GM12874 (cell line): ENCODE measurements around the gene ANKRD28.

Experiments
- TF ChIP-seq, protein P1 (sequence below): IDR thresholded peaks from 2 replicates; pipeline ENCODE4 v1.5.1; 2011; ENCODE audit warnings: low read depth, mild to moderate bottlenecking, control low read depth, low read length, moderate library complexity; ENCODE audit not compliant: insufficient read depth

ANKRD28 gene

GRCh38 chr3:15791525-15791924 is 6.3 kb downstream of the ANKRD28 start:
- TF ChIP-seq, protein P1, sequence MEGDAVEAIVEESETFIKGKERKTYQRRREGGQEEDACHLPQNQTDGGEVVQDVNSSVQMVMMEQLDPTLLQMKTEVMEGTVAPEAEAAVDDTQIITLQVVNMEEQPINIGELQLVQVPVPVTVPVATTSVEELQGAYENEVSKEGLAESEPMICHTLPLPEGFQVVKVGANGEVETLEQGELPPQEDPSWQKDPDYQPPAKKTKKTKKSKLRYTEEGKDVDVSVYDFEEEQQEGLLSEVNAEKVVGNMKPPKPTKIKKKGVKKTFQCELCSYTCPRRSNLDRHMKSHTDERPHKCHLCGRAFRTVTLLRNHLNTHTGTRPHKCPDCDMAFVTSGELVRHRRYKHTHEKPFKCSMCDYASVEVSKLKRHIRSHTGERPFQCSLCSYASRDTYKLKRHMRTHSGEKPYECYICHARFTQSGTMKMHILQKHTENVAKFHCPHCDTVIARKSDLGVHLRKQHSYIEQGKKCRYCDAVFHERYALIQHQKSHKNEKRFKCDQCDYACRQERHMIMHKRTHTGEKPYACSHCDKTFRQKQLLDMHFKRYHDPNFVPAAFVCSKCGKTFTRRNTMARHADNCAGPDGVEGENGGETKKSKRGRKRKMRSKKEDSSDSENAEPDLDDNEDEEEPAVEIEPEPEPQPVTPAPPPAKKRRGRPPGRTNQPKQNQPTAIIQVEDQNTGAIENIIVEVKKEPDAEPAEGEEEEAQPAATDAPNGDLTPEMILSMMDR, result no peak

- TF ChIP-seq, protein P1, result no peak
Observed at GRCh38 chr3:15787941-15788340, 9.8 kb downstream of the ANKRD28 start.

DNA sequence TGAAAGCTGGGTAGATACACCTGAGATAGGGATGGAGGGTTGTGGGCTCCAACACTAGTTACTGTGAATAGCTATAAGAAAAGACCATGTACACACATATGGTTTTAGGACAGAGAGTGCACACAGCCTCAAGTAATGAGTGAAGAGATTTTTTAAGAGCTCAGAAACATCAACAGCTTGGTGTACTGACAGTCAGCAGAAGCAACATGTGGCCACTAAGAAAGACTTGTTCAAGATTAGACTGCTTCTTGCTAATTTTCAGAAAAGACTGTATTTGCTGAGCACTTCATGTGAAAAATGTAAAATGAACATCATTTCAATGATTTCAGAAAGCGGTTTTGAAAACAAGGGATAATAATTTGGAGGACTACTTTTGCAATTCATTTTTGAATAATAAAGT is 10.3 kb downstream of the ANKRD28 start:
- TF ChIP-seq, protein P1, result no peak

DNA sequence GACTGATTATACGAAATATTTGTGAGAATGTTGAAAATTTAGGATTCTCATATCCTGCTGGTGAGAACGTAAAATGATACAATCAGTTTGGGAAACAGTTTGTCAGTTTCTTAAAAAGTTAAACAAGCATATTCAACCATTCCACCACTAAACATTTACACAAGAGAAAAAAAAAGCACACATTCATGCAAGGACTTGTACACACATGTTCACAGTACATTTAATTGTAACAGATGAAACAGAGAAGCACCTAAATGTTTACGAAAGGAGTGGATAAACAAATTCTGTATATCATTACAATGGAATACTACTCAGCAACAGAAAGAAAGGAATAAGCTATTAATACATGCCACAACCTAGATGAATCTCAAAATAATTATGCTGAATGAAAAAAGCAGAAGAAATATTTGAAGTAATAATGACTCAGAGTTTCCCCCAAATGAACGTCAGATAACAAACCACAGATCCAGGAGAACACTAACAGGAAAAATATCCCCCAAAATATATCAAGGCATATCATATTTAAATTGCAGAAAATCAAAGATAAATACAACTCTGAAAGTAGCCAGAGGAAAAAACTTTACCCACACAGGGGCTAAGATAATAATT is 14.3 kb downstream of the ANKRD28 start:
- TF ChIP-seq, protein P1, result no peak

DNA sequence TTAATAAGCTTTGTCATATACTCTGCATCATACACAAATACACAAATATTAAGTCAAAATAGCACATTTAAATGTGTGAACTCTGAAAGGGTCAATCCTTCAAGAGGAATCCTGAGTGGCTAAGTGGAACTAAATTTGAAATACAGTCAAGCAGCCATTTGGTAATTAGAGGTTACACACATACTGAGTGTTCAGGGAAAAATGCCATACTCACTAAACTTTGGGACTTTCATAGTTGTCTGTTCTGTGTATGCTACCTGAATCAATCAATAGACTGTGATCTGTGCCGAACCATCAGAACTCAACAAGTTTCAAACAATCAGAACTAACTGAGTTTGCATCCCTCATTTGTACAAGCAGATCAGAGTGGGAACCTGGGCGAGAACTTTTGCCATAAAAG is 15.3 kb downstream of the ANKRD28 start:
- TF ChIP-seq, protein P1, result no peak

DNA sequence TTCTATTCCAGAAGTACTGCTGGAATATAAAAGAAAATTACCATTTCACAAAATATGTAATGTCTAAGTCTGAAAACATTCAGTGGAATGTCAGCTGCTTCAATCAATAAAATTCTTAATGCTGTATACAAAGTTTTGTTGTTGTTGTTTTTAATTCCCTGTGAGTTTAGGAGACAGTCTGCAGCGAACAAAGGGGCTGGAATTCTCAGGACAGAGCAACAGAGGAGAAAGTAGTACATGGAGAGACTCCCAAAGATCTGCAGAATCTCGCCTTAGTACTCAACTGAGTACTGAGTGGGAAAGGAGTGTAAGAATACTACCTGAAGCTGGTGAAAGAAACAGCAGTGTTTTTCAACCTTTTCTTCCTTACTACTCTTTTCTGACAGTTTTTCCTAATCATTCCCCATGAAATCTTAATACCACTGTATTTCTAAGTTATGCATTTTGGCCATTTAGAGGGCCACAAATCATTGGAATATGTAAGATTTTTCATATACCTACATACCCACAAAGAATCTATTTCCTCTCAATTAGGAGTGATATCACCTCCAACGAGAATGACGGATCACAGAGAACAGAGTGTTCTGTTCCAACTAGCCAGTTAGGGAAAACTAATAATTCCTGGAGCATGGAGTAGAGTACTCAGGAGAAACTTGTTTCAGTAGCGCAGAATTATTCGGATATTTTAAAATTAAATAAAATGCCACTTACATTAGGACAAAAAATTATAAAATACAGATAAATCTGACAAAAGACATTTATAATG is 16.0 kb downstream of the ANKRD28 start:
- TF ChIP-seq, protein P1, result no peak

GRCh38 chr3:15781131-15781530 is 16.6 kb downstream of the ANKRD28 start:
- TF ChIP-seq, protein P1, result no peak
